ENCODE results near the gene RASGRF2.

Gene RASGRF2

DNA sequence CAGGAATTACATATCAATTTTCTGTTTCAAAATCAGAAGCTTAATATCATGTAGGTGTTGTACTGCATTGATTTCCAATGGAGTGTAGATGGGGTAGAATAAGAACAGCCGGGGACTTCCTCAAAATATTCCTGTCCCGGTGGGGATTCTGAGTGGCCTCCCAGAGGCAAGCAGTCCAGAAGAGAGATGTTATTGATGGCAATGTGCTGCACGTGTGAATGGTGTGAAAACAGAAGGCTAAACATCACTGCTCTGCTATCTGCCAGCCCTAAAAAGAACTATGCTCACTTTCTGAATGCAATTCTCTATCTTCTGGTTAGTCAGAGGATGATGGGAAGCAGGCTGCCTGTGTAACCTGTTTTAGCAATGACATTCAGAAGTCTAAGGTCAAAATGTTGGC, 181.9 kb downstream of the RASGRF2 start:
- no peak for DNase-seq

DNA sequence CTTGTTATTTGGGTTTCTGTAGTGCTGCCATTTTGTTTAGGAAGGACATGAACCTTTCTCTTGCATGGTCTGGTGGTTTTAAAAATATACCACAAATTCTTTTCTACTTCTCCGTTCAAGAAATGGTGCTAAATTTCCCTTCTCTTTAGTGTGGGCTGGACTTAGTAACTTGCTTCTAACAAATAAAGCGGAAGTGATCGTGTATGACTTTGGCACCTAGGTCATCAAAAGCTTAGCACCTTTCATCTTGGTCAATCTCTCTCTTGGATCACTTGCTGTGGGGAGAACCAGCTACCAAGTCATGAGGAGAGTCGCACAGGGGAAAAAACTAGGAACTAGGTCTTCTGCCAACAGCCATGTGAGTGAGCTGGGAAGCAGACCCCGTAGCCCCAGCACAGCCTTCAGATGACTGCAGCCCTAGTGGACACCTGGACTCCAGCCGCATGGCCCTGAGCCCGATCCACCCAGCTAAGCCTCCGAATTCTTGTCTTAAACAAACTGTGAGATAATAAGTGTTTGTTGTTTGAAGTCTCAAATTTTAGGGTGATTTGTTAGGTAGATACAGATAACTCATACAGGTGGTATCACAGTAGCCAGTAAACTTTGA, 185.3 kb downstream of the RASGRF2 start:
- DNase-seq: no peak

DNA sequence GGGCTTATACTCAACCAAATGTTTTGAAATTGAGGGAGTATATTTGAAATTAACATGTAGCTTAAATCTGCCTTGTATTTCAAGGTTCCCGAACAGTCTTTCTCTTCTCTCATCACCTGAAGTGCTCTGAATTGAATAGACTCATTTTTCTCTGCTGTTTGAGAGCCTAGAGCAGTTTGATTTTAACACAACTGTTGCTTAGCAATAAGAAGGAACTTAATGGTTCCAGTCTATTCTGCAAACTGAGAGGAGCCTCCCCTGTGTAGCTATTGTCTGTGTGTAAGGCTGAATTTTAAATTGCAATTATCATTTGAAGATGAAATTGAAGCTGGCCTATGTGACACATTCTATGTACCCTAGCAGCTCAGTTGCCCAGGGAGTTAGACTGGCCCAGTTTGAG, 185.9 kb downstream of the RASGRF2 start:
- DNase-seq: no peak

DNA sequence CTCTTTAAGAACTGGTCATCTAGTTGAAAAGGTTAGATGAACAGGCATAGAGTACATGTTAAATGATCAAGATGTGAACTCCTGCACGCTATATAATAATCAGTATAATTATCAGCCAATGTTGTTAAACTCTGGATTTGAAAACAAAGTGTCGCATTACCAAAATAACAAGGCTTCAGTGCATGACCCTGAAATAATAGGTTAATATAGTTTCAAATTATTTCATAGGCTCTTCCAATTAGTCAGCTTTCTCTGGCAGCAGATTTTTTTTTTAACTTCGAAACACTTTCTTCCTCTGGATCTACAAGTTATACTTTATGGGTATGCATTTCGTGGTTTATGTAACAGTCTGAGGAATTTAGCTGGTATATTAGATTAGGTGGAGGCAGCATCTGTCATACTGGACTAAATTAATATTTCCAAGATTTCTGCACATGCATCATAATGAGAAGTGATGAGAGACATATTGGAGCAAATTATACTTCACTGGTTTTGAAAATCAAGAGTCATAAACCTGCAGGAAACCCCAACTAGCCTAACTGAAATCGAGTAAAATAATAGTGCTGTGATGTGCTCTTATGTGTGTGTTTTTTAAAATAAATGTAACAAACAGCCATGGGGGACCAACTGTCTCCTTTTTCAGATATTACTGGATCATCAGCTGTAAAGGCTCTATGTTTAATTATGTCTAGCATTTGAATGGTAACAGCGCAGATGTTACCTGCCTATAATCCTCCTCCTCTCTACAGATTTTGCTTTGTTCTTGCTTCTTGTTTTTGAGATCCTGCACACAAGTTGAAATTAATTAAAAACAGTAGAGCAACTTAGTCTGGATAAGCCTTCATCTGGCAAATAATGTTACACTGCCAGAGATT, 187.1 kb downstream of the RASGRF2 start:
- DNase-seq: no peak

DNA sequence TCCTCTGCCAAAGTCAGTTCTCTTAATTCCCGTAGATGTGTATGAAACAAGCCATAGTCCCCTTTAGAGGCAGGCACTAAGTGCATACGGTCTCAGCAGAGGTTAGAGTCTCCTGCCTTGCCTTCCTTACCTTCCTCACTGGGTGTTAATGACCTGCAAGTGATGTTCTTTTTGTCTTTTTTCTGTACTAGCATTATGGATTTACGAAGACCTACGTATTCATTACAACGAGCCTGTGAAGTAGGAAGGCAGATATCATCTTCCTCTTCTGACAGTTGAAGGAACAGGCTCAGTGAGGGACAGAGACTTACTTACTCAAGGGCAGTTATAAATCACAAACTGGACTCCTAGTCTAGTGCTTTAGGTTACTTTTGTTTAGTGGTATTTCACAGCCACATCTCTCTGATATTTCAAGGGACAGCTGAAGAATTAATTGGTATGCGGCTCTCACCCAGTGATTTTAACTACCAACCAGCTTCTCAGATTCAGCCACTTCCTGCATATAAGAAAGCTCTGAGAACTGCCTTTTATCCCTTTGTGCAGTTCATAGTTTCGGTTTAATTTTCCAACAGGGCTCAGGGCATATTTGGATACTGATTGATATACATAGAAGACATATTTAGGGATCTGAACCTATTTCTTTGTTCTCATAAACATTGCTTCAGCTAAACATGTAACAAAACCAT, 187.9 kb downstream of the RASGRF2 start:
- DNase-seq: no peak

DNA sequence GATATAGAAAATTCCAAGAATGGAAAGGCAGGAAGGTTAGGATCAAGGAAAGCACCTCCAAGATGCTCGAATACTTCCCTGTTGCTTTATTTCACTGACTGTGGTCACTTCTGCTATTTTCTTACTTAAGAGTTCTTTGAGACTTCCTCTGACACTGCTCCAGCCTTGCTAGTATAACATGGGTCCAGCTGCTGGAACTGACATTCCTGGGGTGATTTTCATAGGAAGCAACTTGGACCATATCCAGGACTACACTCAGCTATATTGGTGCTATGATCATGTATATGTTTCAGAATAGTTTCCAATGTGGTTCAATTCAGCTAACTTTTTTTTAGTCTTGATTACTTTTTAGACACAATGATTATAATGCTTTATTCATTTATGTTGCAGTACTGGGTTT, 191.4 kb downstream of the RASGRF2 start:
- no peak for DNase-seq

DNA sequence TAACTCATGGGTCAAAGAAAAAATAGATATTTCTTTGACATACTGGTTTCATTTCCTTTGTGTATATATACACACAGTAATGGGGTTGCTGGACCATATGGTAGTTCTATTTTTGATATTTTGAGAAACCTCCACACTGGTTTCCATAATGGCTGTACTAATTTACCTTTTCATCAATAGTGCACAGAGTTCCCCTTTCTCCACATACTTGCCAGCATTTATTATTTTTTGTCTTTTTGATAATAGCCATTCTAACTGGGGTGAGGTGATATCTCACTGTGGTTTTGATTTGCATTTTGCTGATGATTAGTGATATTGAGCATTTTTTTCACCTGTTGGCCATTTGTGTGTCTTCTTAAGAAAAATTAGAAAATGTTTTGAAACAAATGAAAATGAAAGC, 194.6 kb downstream of the RASGRF2 start:
- no peak for DNase-seq

DNA sequence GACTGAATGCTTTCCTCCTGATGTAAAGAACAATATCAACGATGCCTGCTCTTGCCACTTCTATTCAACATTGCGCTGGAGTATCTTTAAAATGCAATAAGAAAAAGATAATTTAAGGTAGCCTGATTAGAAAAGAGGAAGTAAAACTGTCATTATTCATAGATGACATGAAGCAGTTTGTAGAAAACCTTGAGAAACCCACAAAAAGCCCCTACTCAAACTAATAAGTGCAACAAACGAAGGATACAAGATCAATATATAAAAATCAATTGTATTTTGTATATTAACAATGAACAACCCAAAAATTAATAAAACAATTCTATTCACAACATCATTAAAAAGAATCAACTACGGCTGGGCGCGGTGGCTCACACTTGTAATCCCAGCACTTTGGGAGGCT, 196.6 kb downstream of the RASGRF2 start:
- DNase-seq: no peak

DNA sequence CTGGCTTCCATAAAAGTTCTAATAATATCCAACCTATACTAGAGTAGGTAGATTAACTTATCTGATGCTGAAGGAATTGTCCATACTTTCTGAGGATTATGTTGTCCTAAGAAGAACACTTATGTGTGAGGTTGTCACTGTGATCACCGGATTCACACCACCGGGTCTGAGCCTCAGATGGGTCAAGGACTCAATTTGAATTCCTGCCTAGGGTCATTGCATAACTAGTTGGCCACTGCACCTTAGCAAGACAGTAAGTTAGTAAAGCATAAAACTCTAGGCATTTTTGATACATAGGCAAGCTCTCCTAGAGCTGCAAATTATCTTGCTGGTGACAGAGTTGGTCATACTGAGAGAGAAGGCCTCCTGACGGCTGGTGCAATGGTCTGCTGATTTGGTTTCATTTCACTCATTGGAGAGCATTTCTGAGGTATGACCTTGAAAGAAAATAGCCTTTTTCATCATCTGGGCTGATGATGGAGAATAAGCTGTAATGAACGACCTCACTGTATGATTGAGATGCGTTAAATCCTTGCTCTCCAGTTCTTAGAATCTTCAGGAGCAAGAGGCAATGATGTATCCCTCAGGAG, 200.9 kb downstream of the RASGRF2 start:
- DNase-seq: no peak

DNA sequence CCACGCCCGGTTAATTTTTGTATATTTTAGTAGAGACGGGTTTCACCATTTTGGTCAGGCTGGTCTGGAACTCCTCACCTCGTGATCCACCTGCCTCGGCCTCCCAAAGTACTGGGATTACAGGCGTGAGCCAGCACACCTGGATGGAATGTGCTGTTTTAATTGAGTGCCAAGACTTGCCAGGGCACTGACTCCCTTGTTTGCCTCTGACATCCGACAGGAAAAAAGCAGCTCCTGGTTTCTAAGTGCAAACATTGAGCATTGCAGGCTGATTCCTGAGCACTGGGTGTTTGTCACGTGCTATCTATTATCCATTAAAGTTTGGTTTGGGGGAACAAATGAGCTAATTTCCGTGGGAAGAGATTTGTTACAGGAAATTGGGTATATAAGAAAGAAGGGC, 202.3 kb downstream of the RASGRF2 start:
- no peak for DNase-seq

DNA sequence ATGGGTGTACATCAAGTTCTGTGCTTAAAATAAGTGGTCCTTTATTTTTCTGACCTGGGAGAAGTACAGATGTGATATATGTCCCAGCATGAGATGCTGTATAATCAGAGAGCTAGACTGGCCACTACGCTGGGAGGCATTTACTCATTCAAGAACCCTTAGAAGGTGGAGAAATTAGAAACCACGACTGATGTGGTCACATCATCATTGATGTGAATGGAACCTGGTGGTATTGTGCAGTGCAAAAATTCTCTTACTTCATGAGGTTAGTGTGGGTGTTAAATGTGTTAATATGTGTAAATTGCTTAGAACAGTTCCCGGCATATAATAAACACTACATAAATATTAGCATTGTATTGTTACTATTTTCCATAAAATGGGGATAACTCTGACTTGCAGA, 203.5 kb downstream of the RASGRF2 start:
- no peak for DNase-seq

DNA sequence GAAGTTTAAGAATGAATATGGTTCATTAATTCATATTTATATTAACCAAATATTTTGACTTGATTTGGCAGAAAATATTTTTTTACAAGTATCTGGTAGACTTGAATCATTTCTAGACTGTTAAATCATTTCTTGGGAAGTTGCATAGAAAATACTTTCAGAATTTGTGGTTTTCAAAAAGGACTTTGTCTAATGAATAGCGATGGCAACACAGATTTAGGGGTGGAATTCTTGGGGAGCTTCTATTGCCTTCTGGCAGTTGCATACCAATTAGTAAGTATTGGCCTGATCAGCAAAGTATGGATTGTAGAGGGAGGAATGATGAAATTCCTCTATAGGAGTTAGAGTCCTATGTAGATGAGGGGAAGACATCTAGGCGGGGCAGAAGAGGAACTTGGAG, 204.3 kb downstream of the RASGRF2 start:
- no peak for DNase-seq

DNA sequence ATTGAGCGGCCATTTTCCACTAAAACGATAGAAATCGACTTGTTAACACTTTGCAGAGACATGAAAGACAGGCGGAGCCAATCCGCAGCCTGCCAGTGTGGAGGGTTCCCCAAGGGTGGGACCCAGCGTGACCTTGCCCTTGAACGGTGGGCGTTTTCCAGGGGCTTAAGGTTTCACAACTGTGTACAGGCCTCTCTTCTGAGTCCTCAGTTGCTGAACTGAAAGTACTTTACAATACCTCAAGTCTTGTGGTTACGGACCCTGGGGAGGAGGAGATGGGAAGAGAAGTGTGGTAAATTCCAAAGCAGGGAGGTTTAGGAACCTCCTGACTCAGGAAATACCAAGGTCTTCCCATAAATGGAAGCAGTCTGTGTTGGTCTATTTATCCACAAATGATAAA, 204.8 kb downstream of the RASGRF2 start:
- no peak for DNase-seq

DNA sequence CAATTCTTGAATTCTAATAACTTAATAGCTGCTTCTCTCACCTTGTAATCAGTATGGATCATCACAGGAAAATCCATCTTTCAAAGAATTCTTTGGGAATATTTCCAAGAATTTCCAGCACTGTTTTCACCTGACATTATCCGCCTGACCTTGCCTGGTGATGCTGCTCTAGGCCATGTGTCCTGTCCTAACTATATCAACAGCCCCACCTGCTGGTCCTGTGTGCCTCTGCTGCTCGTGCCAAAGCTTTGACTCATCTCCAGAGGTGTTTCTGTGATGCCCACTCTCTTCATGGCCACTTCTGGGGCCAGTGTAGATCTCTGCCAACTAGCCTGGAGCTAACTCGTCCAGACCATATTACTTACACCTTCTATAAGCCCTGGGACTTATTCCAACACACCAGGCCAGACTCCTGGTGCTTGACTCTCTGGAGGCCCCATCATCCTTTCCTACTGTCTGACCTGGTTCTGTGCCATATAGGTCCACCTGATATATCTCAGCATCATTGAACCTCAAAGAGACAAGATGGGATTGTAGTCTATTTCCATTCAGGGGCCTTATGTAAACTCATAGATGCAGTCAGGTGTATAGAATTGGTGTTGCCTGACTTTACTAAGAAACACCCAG, 205.4 kb downstream of the RASGRF2 start:
- DNase-seq: no peak

DNA sequence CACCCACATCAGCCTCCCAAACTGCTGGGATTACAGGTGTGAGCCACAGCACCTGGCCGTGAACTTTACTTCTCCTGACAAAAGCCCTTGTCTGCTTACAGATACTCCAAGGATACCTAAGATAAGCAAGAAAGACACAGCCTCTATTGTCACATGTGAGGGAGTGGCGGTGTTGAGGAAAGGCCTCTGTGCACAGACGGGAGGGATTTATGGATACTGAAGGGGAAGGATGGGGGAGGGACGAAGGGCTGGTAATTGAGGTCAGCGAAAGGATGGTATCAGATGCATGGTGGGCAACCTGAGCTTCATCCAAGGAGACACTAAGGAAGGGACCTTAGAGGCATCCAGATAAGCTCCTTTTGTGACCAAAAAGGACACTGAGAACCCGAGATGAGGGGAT, 206.3 kb downstream of the RASGRF2 start:
- no peak for DNase-seq

DNA sequence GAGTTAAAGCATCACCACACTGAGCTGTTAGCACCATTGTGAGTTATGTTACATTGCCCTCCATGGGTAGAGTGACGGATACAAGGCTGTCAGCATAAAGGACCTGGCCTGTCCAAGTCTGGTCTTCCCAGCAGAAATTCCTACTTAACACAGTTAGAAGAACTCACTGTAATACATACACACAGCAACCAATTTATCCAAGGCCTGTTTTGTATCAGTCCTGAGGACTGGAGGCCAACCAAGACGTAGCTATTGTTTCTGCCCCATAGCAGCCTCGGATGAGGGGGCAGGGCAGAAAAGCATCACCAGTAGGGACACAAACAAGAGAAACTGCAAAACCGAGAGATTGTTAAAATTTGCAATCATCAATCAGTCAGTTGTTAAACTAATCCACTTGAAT, 206.9 kb downstream of the RASGRF2 start:
- DNase-seq: no peak

DNA sequence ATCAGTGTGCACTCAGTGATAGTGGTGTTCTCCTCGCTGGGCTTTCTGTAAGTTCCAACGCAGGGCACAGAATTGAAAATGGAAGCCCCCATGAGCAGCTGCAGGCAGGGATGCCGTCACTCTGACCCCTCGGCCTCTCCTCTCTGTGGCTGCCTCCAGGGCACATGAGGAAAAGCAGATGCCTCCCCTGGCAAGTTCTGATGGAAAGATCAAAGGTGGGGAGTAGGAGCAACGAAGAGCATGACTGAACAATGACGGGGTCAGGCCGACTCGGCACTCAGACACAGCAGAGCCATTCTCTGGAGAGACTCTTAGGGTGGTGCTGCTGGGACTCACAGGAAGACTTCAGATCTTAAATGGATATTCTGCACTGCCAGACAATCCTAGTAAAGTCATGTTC, 207.4 kb downstream of the RASGRF2 start:
- no peak for DNase-seq

DNA sequence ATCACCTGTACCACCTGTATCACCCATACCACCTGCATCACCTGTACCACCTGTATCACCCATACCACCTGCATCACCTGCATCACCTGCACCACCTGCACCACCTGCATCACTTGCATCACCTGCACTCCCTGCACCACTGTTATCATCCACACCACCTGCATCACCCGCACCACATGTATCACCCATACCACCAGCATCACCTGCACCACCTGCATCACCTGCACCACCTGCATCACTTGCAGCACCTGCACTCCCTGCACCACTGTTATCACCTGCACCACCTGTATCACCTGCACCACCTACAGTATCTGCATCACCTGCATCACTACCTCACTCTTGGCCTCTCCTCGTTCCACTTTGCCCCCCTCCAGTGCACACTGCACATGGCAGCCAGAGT, 209.8 kb downstream of the RASGRF2 start:
- DNase-seq: no peak

DNA sequence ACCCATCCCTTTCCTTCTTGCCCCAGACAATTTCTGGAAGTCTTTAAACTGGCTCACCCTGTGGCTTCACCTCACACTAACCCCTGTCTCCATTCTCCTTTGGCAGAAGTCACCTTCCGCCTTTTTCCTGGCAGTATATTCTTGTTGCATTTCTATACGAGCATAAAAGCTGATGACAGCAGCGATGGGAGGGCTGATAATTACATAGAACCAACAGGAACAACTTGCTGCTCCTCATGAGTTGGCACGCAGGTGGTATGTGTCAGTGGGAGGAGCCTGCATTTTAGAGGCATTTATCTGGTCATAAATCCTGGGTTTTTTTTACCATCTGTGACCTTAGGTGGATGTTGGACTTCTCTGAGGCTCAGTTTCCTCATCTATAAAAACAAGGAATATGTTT, 211.6 kb downstream of the RASGRF2 start:
- DNase-seq: no peak

DNA sequence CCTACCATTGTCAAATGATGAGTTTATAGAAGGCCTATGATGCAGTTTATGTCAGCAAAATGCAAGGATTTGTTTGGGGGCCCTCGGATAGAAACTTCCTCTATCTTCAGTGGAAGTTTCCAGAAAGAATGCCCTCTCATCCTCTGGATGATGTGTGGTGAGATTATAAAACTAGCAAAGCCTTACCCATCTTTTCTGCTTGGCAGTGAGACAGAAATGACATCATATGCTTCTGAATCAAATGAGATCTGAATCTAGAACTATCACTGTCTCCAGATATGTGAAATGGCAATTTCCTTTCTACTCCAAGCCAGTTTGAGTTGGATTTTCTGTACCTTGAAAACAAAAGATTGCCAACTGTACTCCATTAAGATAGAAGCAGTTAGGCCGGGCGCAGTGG, 212.5 kb downstream of the RASGRF2 start:
- no peak for DNase-seq

DNA sequence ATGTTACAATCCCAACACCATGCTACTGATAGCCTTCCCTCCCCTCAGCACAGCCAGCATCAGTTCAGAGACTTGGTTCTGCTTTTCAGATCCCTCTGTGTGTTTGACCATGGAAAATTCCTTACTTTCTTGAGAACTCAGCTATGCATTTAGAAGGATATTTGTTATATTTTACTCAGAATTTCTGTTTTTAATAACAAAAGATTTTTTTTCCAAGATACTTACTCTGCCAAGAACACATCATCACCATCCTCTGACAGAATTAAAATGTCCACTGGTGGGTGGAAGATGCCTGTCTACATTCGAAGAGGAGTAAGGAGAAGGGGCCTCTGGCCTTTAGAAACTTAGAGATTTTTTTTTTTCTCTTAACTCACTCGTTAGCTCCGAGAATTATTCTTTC, 216.9 kb downstream of the RASGRF2 start:
- no peak for DNase-seq

DNA sequence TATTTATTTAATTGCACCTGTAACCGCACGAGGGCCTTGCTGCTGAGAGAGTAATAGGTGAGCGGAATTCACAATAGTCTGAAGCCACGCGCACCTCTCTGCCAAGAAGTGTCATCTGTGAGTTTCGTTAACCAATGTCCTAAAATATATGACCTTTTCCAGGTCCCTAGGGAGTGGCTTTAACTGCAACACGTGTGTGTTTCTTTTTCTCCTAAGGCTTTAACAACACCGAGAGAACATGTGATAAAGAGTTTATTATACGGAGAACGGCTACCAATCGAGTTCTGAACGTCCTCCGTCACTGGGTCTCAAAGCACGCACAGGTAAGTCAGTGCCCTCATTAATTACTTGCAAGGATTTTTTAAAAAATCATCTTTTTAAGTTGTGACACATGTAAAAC, 219.8 kb downstream of the RASGRF2 start:
- no peak for DNase-seq

DNA sequence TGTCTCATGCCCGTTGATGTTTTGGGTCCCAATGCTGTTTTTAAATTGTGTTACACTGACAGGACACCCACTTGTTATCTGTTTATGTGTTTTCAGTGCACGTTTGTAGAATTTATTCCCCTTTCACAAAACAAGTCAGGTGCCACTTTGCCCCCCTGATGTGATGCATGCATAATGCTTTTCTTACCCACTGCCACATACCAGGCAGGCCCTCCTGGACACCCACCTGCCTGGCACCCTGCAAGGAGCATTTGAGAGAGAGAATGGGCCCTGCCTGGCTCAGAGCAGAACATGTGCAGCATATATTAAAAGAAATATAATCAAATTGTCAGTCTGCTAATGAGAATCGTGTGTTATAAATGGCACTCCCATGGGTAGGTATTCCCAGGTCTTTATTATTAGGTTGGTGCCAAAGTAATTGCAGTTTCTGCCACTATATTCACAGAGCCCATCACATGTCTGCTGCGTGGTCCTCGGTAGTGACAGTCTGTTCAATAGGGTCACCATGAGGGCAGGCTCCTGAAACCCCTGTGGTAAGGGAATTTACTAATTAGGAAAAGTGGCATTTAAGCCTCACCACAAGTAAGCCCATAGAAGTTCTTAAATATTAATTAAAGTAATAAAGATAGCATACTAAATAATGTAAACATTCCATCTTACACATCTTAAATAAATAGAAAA, 220.8 kb downstream of the RASGRF2 start:
- DNase-seq: no peak

Measured in NCI-H2107 (cell line).